K562 (cell line): ENCODE results near the gene VAMP8. TPM values are rescaled to one million over a fixed set of nuclear protein-coding genes. Genes with fewer than 3 reads are reported as not detected.

Experiments used
- ATAC-seq: fragments of 200-7000 bp; cut with Tn5 transposase; 3 replicates; pipeline ENCODE4 v1.9.1; 2020; ENCODE audit warnings: moderate library complexity
- BruUV-seq: library from RNA; stranded (reverse); fragments of 400-500 nt; replicated peaks from 2 replicates; lab custom pipeline; 2021; lab: Mats Ljungman, UMichigan
- CTCF ChIA-PET: fragments of 300-600 bp; formaldehyde crosslinking; extraction: SDS; loops from one replicate; lab custom pipeline; 2021; ENCODE audit warnings: low intra/inter-chr PET ratio; lab: Yijun Ruan, JAX
- POLR2A ChIA-PET: fragments of 300-600, 350-650 bp; sonication (Branson Sonifier 250); formaldehyde crosslinking; extraction: SDS; loops from one replicate; lab custom pipeline; 2021; ENCODE audit warnings: antibody characterized with exemption, inconsistent platforms; lab: Yijun Ruan, JAX
- DNase-seq, 4 experiments: peaks; one replicate each; pipeline versions ENCODE4 v3.0.0 to v3.0.0-alpha.2; 2011 to 2018; ENCODE audit warnings: low spot score in 3 of 4, mixed read lengths in 3 of 4; ENCODE audit errors: extremely low read depth in 1 of 4
- FAIRE-seq: peaks from 2 replicates; lab custom pipeline; 2011; peaks lifted over from hg19 to GRCh38; lab: Jason Lieb, UNC
- H2AFZ ChIP-seq: 2 replicates; pipeline ENCODE4 v1.6.0; 2011; ENCODE audit warnings: low read depth, low read length, control low read depth, inconsistent platforms
- H3K27ac ChIP-seq: fragments of 200-600 bp; 3 replicates; pipeline ENCODE4 v1.8.0; 2011; ENCODE audit warnings: low read depth, mild to moderate bottlenecking, control low read depth, inconsistent platforms, low read length, moderate library complexity, mixed read lengths; ENCODE audit errors: extremely low read depth
- H3K27me3 ChIP-seq, 2 experiments: fragments of 300-600 bp in 1 of 2; 2 replicates in 1 of 2; 3 replicates in 1 of 2; pipeline versions ENCODE4 v1.6.0 to v1.8.0; 2011; ENCODE audit warnings: inconsistent platforms in 2 of 2, low read length in 2 of 2, mild to moderate bottlenecking in 1 of 2, mixed read lengths in 1 of 2, moderate library complexity in 1 of 2; ENCODE audit not compliant: control insufficient read depth in 2 of 2, insufficient read depth in 2 of 2
- H3K36me3 ChIP-seq: fragments of 300-600 bp; 3 replicates; pipeline ENCODE4 v1.8.0; 2011; ENCODE audit warnings: mild to moderate bottlenecking, low read length, inconsistent platforms; ENCODE audit not compliant: control insufficient read depth, insufficient read depth
- H3K4me1 ChIP-seq, 2 experiments: fragments of 200-600 bp in 1 of 2; replicated peaks in 1 of 2; 2 replicates in 1 of 2; 3 replicates in 1 of 2; pipeline versions ENCODE4 v1.5.1 to v1.8.0; 2011; ENCODE audit warnings: inconsistent platforms in 2 of 2, low read length in 2 of 2, mild to moderate bottlenecking in 1 of 2, mixed read lengths in 1 of 2, moderate library complexity in 1 of 2; ENCODE audit not compliant: control insufficient read depth in 2 of 2, insufficient read depth in 2 of 2
- H3K4me2 ChIP-seq: 2 replicates; pipeline ENCODE4 v1.6.1; 2011; ENCODE audit warnings: low read length, control low read depth, inconsistent platforms, mixed read lengths; ENCODE audit not compliant: insufficient read depth
- H3K4me3 ChIP-seq: fragments of 200-600 bp; sonication (generic), shearing (Covaris generic); 2 replicates; pipeline ENCODE4 v1.5.1; 2016; ENCODE audit warnings: control low read depth, inconsistent platforms
- H3K79me2 ChIP-seq: fragments of 200-600 bp; 3 replicates; pipeline ENCODE4 v1.8.0; 2011; ENCODE audit warnings: low read length, inconsistent platforms; ENCODE audit not compliant: control insufficient read depth, insufficient read depth
- H3K9ac ChIP-seq, 2 experiments: 2 replicates each; pipeline versions ENCODE4 v1.6.0 to v1.6.1; 2011; ENCODE audit warnings: low read depth in 2 of 2, low read length in 2 of 2, control low read depth in 1 of 2, inconsistent platforms in 1 of 2, mild to moderate bottlenecking in 1 of 2, mixed read lengths in 1 of 2; ENCODE audit not compliant: insufficient read depth in 1 of 2
- H3K9me1 ChIP-seq: one replicate; pipeline ENCODE4 v1.6.0; 2011; ENCODE audit warnings: inconsistent platforms, mild to moderate bottlenecking, low read length, moderate library complexity; ENCODE audit not compliant: control insufficient read depth, insufficient read depth
- H3K9me3 ChIP-seq: replicated peaks from 2 replicates; pipeline ENCODE4 v1.5.1; 2011; ENCODE audit warnings: low read depth, low read length, inconsistent platforms; ENCODE audit not compliant: control insufficient read depth, insufficient read depth
- H4K20me1 ChIP-seq: replicated peaks from 2 replicates; pipeline ENCODE4 v1.6.1; 2011; ENCODE audit warnings: low read length, inconsistent platforms, mixed read lengths; ENCODE audit not compliant: control insufficient read depth, insufficient read depth
- HDAC6 ChIP-seq: IDR thresholded peaks from 2 replicates; pipeline ENCODE4 v1.6.1; 2012; ENCODE audit warnings: low read depth, mild to moderate bottlenecking, control low read depth, inconsistent platforms, low read length, moderate library complexity
- HNRNPUL1 ChIP-seq: fragments of 200-400 bp; formaldehyde crosslinking; IDR thresholded peaks from 2 replicates; pipeline ENCODE4 v1.6.1; 2017; ENCODE audit warnings: low read length
- RBM25 ChIP-seq: fragments of 200-400 bp; formaldehyde crosslinking; IDR thresholded peaks from 2 replicates; pipeline ENCODE4 v1.6.1; 2018; ENCODE audit warnings: low read length, low read depth, moderate library complexity; ENCODE audit not compliant: severe bottlenecking
- ZNF586 ChIP-seq: fragments of 450-650 bp; formaldehyde crosslinking; conservative IDR thresholded peaks from 2 replicates; pipeline ENCODE4 v1.4.0; 2020; ENCODE audit warnings: mild to moderate bottlenecking, moderate library complexity
- WGBS: fragments of 100-300 bp; shearing (Covaris generic); methylation state at CpG from one replicate; pipeline ENCODE4 v1.1.6; 2016; ENCODE audit warnings: low coverage, mixed read lengths; ENCODE audit not compliant: insufficient coverage; ENCODE audit errors: missing lambda C conversion rate; 5-methylcytosine and 5-hydroxymethylcytosine counted together
- in situ Hi-C: fragments of 300-500 bp; cut with MboI; formaldehyde crosslinking; loops from 4 replicates; pipeline ENCODE4 v1.15.0; 2018; ENCODE audit warnings: inconsistent platforms, mixed read lengths
- intact Hi-C: fragments of 100-400 bp; cut with micrococcal nuclease; formaldehyde crosslinking; loops from 2 replicates; pipeline ENCODE4 v1.14.2; 2022
- polyA plus RNA-seq, 8 experiments: library from polyadenylated mRNA; depleted of rRNA in 4 of 8; stranded (reverse) in 5 of 8; unstranded in 3 of 8; fragments of >200 nt; fragmentation: Nextera tagmentation in 2 of 8; fragmentation: Illumina TruSeq in 1 of 8; extraction: Ambion mirVana in 2 of 8; extraction: Trizol in 1 of 8; gene quantifications; 2 replicates each; pipeline versions ENCODE4 v1.2.1 to v1.2.3, GENCODE V29; 2011 to 2014; ENCODE audit warnings: inconsistent platforms in 1 of 8, missing spikeins in 1 of 8
- total RNA-seq, 7 experiments: library from RNA; depleted of rRNA in 6 of 7; stranded (reverse); fragments of >200 nt in 6 of 7; fragmentation: Illumina TruSeq in 2 of 7; extraction: Trizol in 2 of 7; gene quantifications; 2 replicates each; pipeline versions ENCODE4 v1.2.1 to v1.2.3, GENCODE V29; 2011 to 2021; ENCODE audit warnings: low replicate concordance in 1 of 7
- TF ChIP-seq, protein P1 (sequence below): fragments of 250-450 bp; sonication (Bioruptor Pico); IDR thresholded peaks from 2 replicates; pipeline ENCODE4 v1.8.0; 2021; ENCODE audit warnings: moderate library complexity, mild to moderate bottlenecking, inconsistent platforms
- TF ChIP-seq, protein P2 (sequence below): IDR thresholded peaks from 2 replicates; pipeline ENCODE4 v1.6.1; 2014; ENCODE audit warnings: antibody characterized with exemption

VAMP8 gene
- total and polyA plus RNA-seq, 9 of the 15 experiments (the other 6 are each of a cell fraction or from before 2014, with no cell fraction given) = 107 to 571 (median 248) TPM

DNA sequence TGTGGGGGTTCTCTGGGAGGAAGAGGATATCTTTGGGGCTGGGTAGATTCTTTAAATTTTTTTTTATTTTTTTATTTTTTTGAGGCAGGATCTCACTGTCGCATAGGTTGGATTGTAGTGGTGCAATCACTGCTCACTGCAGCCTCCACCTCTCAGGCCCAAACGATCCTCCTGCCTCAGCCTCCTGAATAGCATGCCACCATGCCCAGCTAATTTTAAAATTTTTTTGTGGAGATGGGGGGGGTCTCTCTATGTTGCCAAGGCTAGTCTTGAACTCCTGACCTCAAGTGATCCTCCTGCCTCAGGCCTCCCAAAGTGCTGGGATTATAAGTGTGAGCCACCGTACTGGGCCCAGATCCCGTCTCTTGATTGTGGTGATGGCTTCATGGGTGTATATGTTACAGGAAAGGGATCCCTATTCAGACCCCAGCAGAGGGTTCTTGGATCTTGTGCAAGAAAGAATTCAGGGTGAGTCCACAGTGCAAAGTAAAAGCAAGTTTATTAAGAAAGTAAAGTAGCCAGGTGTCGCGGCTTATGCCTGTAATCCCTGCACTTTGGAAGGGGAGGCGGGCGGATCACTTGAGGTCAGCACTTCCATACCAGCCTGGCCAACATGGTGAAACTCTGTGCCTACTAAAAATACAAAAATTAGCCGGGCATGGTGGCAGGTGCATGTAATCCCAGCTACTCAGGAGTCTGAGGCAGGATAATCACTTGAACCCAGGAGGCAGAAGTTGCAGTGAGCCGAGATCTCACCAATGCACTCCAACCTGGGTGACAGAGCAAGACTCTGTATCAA lies 36.5 kb downstream of the VAMP8 start:
- ATAC-seq = no peak

More for the DNA sequence above, 36.5 kb downstream of the VAMP8 start:
- TF ChIP-seq, protein P1, sequence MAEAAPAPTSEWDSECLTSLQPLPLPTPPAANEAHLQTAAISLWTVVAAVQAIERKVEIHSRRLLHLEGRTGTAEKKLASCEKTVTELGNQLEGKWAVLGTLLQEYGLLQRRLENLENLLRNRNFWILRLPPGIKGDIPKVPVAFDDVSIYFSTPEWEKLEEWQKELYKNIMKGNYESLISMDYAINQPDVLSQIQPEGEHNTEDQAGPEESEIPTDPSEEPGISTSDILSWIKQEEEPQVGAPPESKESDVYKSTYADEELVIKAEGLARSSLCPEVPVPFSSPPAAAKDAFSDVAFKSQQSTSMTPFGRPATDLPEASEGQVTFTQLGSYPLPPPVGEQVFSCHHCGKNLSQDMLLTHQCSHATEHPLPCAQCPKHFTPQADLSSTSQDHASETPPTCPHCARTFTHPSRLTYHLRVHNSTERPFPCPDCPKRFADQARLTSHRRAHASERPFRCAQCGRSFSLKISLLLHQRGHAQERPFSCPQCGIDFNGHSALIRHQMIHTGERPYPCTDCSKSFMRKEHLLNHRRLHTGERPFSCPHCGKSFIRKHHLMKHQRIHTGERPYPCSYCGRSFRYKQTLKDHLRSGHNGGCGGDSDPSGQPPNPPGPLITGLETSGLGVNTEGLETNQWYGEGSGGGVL (CRISPR knock-in tag) = no peak
- TF ChIP-seq ZNF586 = no peak
- TF ChIP-seq HDAC6 = no peak
- TF ChIP-seq HNRNPUL1 = no peak
- TF ChIP-seq, protein P2, sequence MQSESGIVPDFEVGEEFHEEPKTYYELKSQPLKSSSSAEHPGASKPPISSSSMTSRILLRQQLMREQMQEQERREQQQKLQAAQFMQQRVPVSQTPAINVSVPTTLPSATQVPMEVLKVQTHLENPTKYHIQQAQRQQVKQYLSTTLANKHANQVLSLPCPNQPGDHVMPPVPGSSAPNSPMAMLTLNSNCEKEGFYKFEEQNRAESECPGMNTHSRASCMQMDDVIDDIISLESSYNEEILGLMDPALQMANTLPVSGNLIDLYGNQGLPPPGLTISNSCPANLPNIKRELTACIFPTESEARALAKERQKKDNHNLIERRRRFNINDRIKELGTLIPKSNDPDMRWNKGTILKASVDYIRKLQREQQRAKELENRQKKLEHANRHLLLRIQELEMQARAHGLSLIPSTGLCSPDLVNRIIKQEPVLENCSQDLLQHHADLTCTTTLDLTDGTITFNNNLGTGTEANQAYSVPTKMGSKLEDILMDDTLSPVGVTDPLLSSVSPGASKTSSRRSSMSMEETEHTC = no peak
- peak; percentile 43 for TF ChIP-seq RBM25
- TF ChIP-seq, all 486 proteins: peak for 1
- CTCF ChIA-PET = no interaction called here
- POLR2A ChIA-PET = interaction anchor here (0.7 to 1.3 kb wide), 7 partner anchors 9 to 76 kb away, joined by 3 to 5 read pairs (median 3); partner anchors contain the start of genes MAT2A and RNF181
- Histone ChIP-seq H3K4me1 (peaks cover 11 to 33% of the 10 kb centered on the region in 2 experiments; a peak in 4 of 5 replicates), H3K79me2 (peaks cover 58% of the 10 kb centered on the region), H3K9me1 (no peaks in the 10 kb centered on the region), H3K9me3 (no peaks in the 10 kb centered on the region), H3K4me3 (no peak overlapping the region), H3K9ac (no peak overlapping the region), H3K27me3 (no peaks in the 10 kb centered on the region), H2AFZ (no peak overlapping the region), H4K20me1 (no peaks in the 10 kb centered on the region; the same call in 1 of the 2 replicates), H3K36me3 (peaks cover 28% of the 10 kb centered on the region), H3K4me2 (no peak overlapping the region), H3K27ac (no peak overlapping the region)
- DNase-seq (no peak), FAIRE-seq (no peak)
- intact Hi-C loops = loop anchor here (5.0 kb wide), 1 partner anchor 37 kb away; the partner anchor contains the start of gene VAMP8
- 86% methylated on average over 10 of the region's 10 CpGs for WGBS
- TSS peak; percentile 12 for BruUV-seq
- in situ Hi-C loops = no loop called here
